Measurements from ENCODE around the gene FEM1C.

The FEM1C gene

GRCh38 chr5:115542651-115543364 lies 1.8 kb downstream of the FEM1C start:
- 50 to 61% methylated on average over 6 to 10 of the region's 10 CpGs for WGBS, 2 experiments (ENCODE audit: insufficient coverage in 2 of 2)
- Histone ChIP-seq H3K4me1 (ENCODE audit: control insufficient read depth, insufficient read depth, low read length, poor library complexity, severe bottlenecking) (no peaks in the 10 kb centered on the region), H3K36me3 (ENCODE audit: control insufficient read depth, insufficient read depth, low read length) (peaks cover 33% of the 10 kb centered on the region), H3K4me3 (ENCODE audit: extremely low read depth, insufficient read depth, low read length, poor library complexity, severe bottlenecking) (peak overlapping the region; percentile 88), H3K9me3 (ENCODE audit: control insufficient read depth, low read length) (peaks cover 13% of the 10 kb centered on the region), H3K27ac (ENCODE audit: low read depth, low read length, severe bottlenecking) (no peak overlapping the region)

- Histone ChIP-seq H3K4me3 (ENCODE audit: extremely low read depth, insufficient read depth, low read length, poor library complexity, severe bottlenecking) (peak overlapping the region; percentile 88), H3K27ac (ENCODE audit: low read depth, low read length, severe bottlenecking) (no peak overlapping the region)
Measured at GRCh38 chr5:115542086-115542485, 2.5 kb downstream of the FEM1C start.

GRCh38 chr5:115541611-115542010 lies 3.0 kb downstream of the FEM1C start:
- Histone ChIP-seq H3K4me1 (ENCODE audit: control insufficient read depth, insufficient read depth, low read length, poor library complexity, severe bottlenecking) (no peaks in the 10 kb centered on the region), H3K36me3 (ENCODE audit: control insufficient read depth, insufficient read depth, low read length) (peaks cover 43% of the 10 kb centered on the region), H3K27ac (ENCODE audit: low read depth, low read length, severe bottlenecking) (no peak overlapping the region), H3K9me3 (ENCODE audit: control insufficient read depth, low read length) (peaks cover 13% of the 10 kb centered on the region), H3K4me3 (ENCODE audit: extremely low read depth, insufficient read depth, low read length, poor library complexity, severe bottlenecking) (peak overlapping the region; percentile 88)
- no CpG with 5 or more reads among the region's 2 CpGs for WGBS, 2 experiments (ENCODE audit: insufficient coverage in 2 of 2)

More at GRCh38 chr5:115542086-115542485, 2.5 kb downstream of the FEM1C start:
- no CpG with 5 or more reads among the region's 2 CpGs for WGBS, 2 experiments (ENCODE audit: insufficient coverage in 2 of 2)
- Histone ChIP-seq H3K9me3 (ENCODE audit: control insufficient read depth, low read length) (peaks cover 13% of the 10 kb centered on the region), H3K4me1 (ENCODE audit: control insufficient read depth, insufficient read depth, low read length, poor library complexity, severe bottlenecking) (no peaks in the 10 kb centered on the region), H3K36me3 (ENCODE audit: control insufficient read depth, insufficient read depth, low read length) (peaks cover 38% of the 10 kb centered on the region)

- H3K36me3 ChIP-seq (ENCODE audit: control insufficient read depth, insufficient read depth, low read length), result peaks cover 56% of the 10 kb centered on the region
- no peak overlapping the region for H3K27ac ChIP-seq (ENCODE audit: low read depth, low read length, severe bottlenecking)
- no CpG with 5 or more reads among the region's 3 CpGs for WGBS, 2 experiments (ENCODE audit: insufficient coverage in 2 of 2)
- H3K4me1 ChIP-seq (ENCODE audit: control insufficient read depth, insufficient read depth, low read length, poor library complexity, severe bottlenecking), result no peaks in the 10 kb centered on the region
- no peaks in the 10 kb centered on the region for H3K9me3 ChIP-seq (ENCODE audit: control insufficient read depth, low read length)
- no peak overlapping the region for H3K4me3 ChIP-seq (ENCODE audit: extremely low read depth, insufficient read depth, low read length, poor library complexity, severe bottlenecking)
Measured at GRCh38 chr5:115535479-115536035, 9.0 kb downstream of the FEM1C start.

- Histone ChIP-seq H3K27ac (ENCODE audit: low read depth, low read length, severe bottlenecking) (no peak overlapping the region), H3K36me3 (ENCODE audit: control insufficient read depth, insufficient read depth, low read length) (peaks cover 33% of the 10 kb centered on the region), H3K9me3 (ENCODE audit: control insufficient read depth, low read length) (no peaks in the 10 kb centered on the region), H3K4me1 (ENCODE audit: control insufficient read depth, insufficient read depth, low read length, poor library complexity, severe bottlenecking) (no peaks in the 10 kb centered on the region), H3K4me3 (ENCODE audit: extremely low read depth, insufficient read depth, low read length, poor library complexity, severe bottlenecking) (no peak overlapping the region)
- no CpG with 5 or more reads among the region's 2 CpGs for WGBS, 2 experiments (ENCODE audit: insufficient coverage in 2 of 2)
Measured at GRCh38 chr5:115532517-115532916, 12.1 kb downstream of the FEM1C start.

GRCh38 chr5:115531787-115532367 lies 12.7 kb downstream of the FEM1C start:
- H3K36me3 ChIP-seq (ENCODE audit: control insufficient read depth, insufficient read depth, low read length), result peaks cover 28% of the 10 kb centered on the region
- no peaks in the 10 kb centered on the region for H3K4me1 ChIP-seq (ENCODE audit: control insufficient read depth, insufficient read depth, low read length, poor library complexity, severe bottlenecking)
- H3K9me3 ChIP-seq (ENCODE audit: control insufficient read depth, low read length), result no peaks in the 10 kb centered on the region
- no peak overlapping the region for H3K4me3 ChIP-seq (ENCODE audit: extremely low read depth, insufficient read depth, low read length, poor library complexity, severe bottlenecking)
- 93% methylated on average over 1 of the region's 1 CpG; no CpG with 5 or more reads in 1 of the 2 experiments for WGBS, 2 experiments (ENCODE audit: insufficient coverage in 2 of 2)
- no peak overlapping the region for H3K27ac ChIP-seq (ENCODE audit: low read depth, low read length, severe bottlenecking)

GRCh38 chr5:115531380-115531779 lies 13.2 kb downstream of the FEM1C start:
- Histone ChIP-seq H3K4me1 (ENCODE audit: control insufficient read depth, insufficient read depth, low read length, poor library complexity, severe bottlenecking) (no peaks in the 10 kb centered on the region), H3K27ac (ENCODE audit: low read depth, low read length, severe bottlenecking) (no peak overlapping the region), H3K36me3 (ENCODE audit: control insufficient read depth, insufficient read depth, low read length) (peaks cover 28% of the 10 kb centered on the region), H3K9me3 (ENCODE audit: control insufficient read depth, low read length) (no peaks in the 10 kb centered on the region), H3K4me3 (ENCODE audit: extremely low read depth, insufficient read depth, low read length, poor library complexity, severe bottlenecking) (no peak overlapping the region)
- 80 to 100% methylated on average over 1 of the region's 3 CpGs for WGBS, 2 experiments (ENCODE audit: insufficient coverage in 2 of 2)

GRCh38 chr5:115530426-115530825 lies 14.1 kb downstream of the FEM1C start:
- no peak overlapping the region for H3K27ac ChIP-seq (ENCODE audit: low read depth, low read length, severe bottlenecking)
- H3K4me3 ChIP-seq (ENCODE audit: extremely low read depth, insufficient read depth, low read length, poor library complexity, severe bottlenecking), result no peak overlapping the region
- no peaks in the 10 kb centered on the region for H3K4me1 ChIP-seq (ENCODE audit: control insufficient read depth, insufficient read depth, low read length, poor library complexity, severe bottlenecking)
- no peaks in the 10 kb centered on the region for H3K9me3 ChIP-seq (ENCODE audit: control insufficient read depth, low read length)
- H3K36me3 ChIP-seq (ENCODE audit: control insufficient read depth, insufficient read depth, low read length), result peaks cover 20% of the 10 kb centered on the region
- WGBS, 2 experiments (ENCODE audit: insufficient coverage in 2 of 2), result no CpG with 5 or more reads among the region's 3 CpGs

- no peaks in the 10 kb centered on the region for H3K9me3 ChIP-seq (ENCODE audit: control insufficient read depth, low read length)
- no peak overlapping the region for H3K27ac ChIP-seq (ENCODE audit: low read depth, low read length, severe bottlenecking)
- H3K4me1 ChIP-seq (ENCODE audit: control insufficient read depth, insufficient read depth, low read length, poor library complexity, severe bottlenecking), result no peaks in the 10 kb centered on the region
- no peak overlapping the region for H3K4me3 ChIP-seq (ENCODE audit: extremely low read depth, insufficient read depth, low read length, poor library complexity, severe bottlenecking)
- H3K36me3 ChIP-seq (ENCODE audit: control insufficient read depth, insufficient read depth, low read length), result peaks cover 28% of the 10 kb centered on the region
- WGBS, 2 experiments (ENCODE audit: insufficient coverage in 2 of 2), result no CpG with 5 or more reads among the region's 2 CpGs
Measured at GRCh38 chr5:115526604-115527003, 18.0 kb downstream of the FEM1C start.

GRCh38 chr5:115524199-115524847 lies 20.3 kb downstream of the FEM1C start:
- WGBS, 2 experiments (ENCODE audit: insufficient coverage in 2 of 2), result no CpG with 5 or more reads among the region's 6 CpGs
- peaks cover 28% of the 10 kb centered on the region for H3K36me3 ChIP-seq (ENCODE audit: control insufficient read depth, insufficient read depth, low read length)

More at GRCh38 chr5:115524199-115524847, 20.3 kb downstream of the FEM1C start:
- no peaks in the 10 kb centered on the region for H3K9me3 ChIP-seq (ENCODE audit: control insufficient read depth, low read length)
- H3K4me1 ChIP-seq (ENCODE audit: control insufficient read depth, insufficient read depth, low read length, poor library complexity, severe bottlenecking), result no peaks in the 10 kb centered on the region
- H3K27ac ChIP-seq (ENCODE audit: low read depth, low read length, severe bottlenecking), result no peak overlapping the region
- H3K4me3 ChIP-seq (ENCODE audit: extremely low read depth, insufficient read depth, low read length, poor library complexity, severe bottlenecking), result no peak overlapping the region

Measured in mesodermal cell (in vitro differentiated cells).